IMR-90 (cell line): ENCODE measurements around the gene MAEA.

Experiments used
- BHLHE40 ChIP-seq: fragments of 150-350 bp; IDR thresholded peaks from 2 replicates; pipeline ENCODE4 v1.6.1; 2016; ENCODE audit warnings: mild to moderate bottlenecking, low read depth, low read length
- CEBPB ChIP-seq: IDR thresholded peaks from 2 replicates; pipeline ENCODE4 v1.6.1; 2012; ENCODE audit warnings: low read depth, low read length, improper control_type of control experiment
- CTCF ChIP-seq: conservative IDR thresholded peaks from 2 replicates; pipeline ENCODE4 v1.5.1; 2012; ENCODE audit warnings: mild to moderate bottlenecking, low read depth, low read length, improper control_type of control experiment
- ELK1 ChIP-seq: fragments of 150-350 bp; IDR thresholded peaks from 2 replicates; pipeline ENCODE4 v1.6.1; 2016; ENCODE audit warnings: low read depth, mild to moderate bottlenecking, low read length, moderate library complexity, borderline replicate concordance
- FOS ChIP-seq: fragments of 150-350 bp; IDR thresholded peaks from 2 replicates; pipeline ENCODE4 v1.6.1; 2016; ENCODE audit warnings: low read depth, low read length
- MAFK ChIP-seq: IDR thresholded peaks from 2 replicates; pipeline ENCODE4 v1.6.1; 2012; ENCODE audit warnings: low read depth, low read length, improper control_type of control experiment
- MXI1 ChIP-seq: IDR thresholded peaks from 2 replicates; pipeline ENCODE4 v1.6.1; 2012; ENCODE audit warnings: low read depth, mild to moderate bottlenecking, low read length, moderate library complexity, borderline replicate concordance
- NFE2L2 ChIP-seq: fragments of 150-350 bp; IDR thresholded peaks from 2 replicates; pipeline ENCODE4 v1.6.1; 2016; ENCODE audit warnings: low read depth, mild to moderate bottlenecking, low read length
- POLR2A ChIP-seq: IDR thresholded peaks from 2 replicates; pipeline ENCODE4 v1.6.1; 2012; ENCODE audit warnings: mild to moderate bottlenecking, low read depth, low read length
- RCOR1 ChIP-seq: IDR thresholded peaks from 2 replicates; pipeline ENCODE4 v1.6.1; 2012; ENCODE audit warnings: mild to moderate bottlenecking, low read length, improper control_type of control experiment; ENCODE audit not compliant: insufficient replicate concordance
- RFX5 ChIP-seq: IDR thresholded peaks from 2 replicates; pipeline ENCODE4 v1.8.0; 2012; ENCODE audit warnings: low read depth, mild to moderate bottlenecking, low read length, moderate library complexity
- SMC3 ChIP-seq: fragments of 150-350 bp; IDR thresholded peaks from 2 replicates; pipeline ENCODE4 v1.6.1; 2016; ENCODE audit warnings: low read depth, mild to moderate bottlenecking, antibody characterized with exemption, low read length, moderate library complexity
- USF2 ChIP-seq: fragments of 150-350 bp; IDR thresholded peaks from 2 replicates; pipeline ENCODE4 v1.6.1; 2017; ENCODE audit warnings: mild to moderate bottlenecking, antibody characterized with exemption, low read length, low read depth

- TF ChIP-seq POLR2A: no peak
- TF ChIP-seq CTCF: no peak
- TF ChIP-seq RFX5: no peak
- no peak for TF ChIP-seq CEBPB
- TF ChIP-seq BHLHE40: no peak
- TF ChIP-seq MAFK: no peak
- TF ChIP-seq RCOR1: no peak
- no peak for TF ChIP-seq NFE2L2
- TF ChIP-seq FOS: no peak
- TF ChIP-seq ELK1: no peak
- no peak for TF ChIP-seq MXI1
- no peak for TF ChIP-seq SMC3
- TF ChIP-seq USF2: no peak
Measured at GRCh38 chr4:1364217-1364616, 74.5 kb downstream of the MAEA start.
